ENCODE data around the gene TMEM17. TPM values are rescaled to one million over a fixed set of nuclear protein-coding genes. Genes with fewer than 3 reads are reported as not detected.

Gene TMEM17
- total and polyA plus RNA-seq, 2 of the 13 experiments (the other 11 are each of a cell fraction or from before 2014, with no cell fraction given): 0.22 to 0.50 TPM

DNA sequence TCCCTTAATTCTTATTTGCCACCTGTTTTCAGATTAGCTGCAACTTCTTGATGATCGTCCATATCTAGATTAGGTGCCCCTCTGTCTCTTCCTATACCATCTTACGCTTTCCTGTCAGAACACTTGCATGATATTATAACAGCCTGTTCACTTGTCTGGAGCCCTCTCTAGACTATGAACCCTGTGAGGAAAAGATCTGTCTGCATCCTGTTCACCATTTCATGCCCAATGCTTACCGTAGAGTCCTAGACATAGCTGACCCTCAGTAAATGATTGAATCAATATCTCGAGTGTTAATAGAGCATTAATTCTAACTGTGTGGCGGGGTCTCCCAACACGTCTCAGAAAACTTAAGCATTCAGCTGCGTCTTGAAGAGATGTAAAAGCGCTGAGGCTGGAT, 31.8 kb upstream of the TMEM17 start:
- Histone ChIP-seq H3K9me3 (ENCODE audit: low read length) (no peaks in the 10 kb centered on the region), H3K4me3 (replicated peaks in 1 of 3; ENCODE audit: insufficient read depth in 1 of 3, low read depth in 2 of 3, low read length in 3 of 3) (no peak overlapping the region), H3K4me2 (ENCODE audit: low read depth, low read length) (0 out of 2 replicates have a peak overlapping the region, but pooled peaks have one; percentile 4), H4K20me1 (ENCODE audit: insufficient read depth, low read length) (no peaks in the 10 kb centered on the region), H3K27me3 (ENCODE audit: control insufficient read depth in 1 of 2, insufficient read depth in 2 of 2, low read length in 2 of 2) (no peaks in the 10 kb centered on the region), H3K27ac (ENCODE audit: extremely low read length, insufficient read depth, low read length) (peak overlapping the region; percentile 55), H3K79me2 (ENCODE audit: insufficient read depth, low read length) (no peaks in the 10 kb centered on the region), H3K9ac (ENCODE audit: insufficient read depth, low read depth, low read length) (peak overlapping the region; percentile 31; the same call in 1 of the 2 replicates), H3K36me3 (replicated peaks in 1 of 2; ENCODE audit: control insufficient read depth in 1 of 2, insufficient read depth in 2 of 2, low read length in 2 of 2) (no peaks in the 10 kb centered on the region; a peak in 1 of 5 replicates), H2AFZ (ENCODE audit: low read length) (peak overlapping the region; percentile 2), H3K4me1 (ENCODE audit: insufficient read depth, low read length) (peaks cover 77% of the 10 kb centered on the region)
- ATAC-seq (peak; percentile 14; the same call in 1 of the 3 replicates), DNase-seq (ENCODE audit: low spot score) (no peak), FAIRE-seq (no peak)
- no TSS peak for BruUV-seq (replicated peaks)
- TF ChIP-seq MAZ (IDR thresholded peaks at IDR 0.05; ENCODE audit: borderline replicate concordance, low read depth, low read length) (no peak), MAZ (CRISPR knock-in tag; IDR thresholded peaks at IDR 0.05; ENCODE audit: low read depth) (0 out of 2 replicates have a peak, but pooled peaks have one; percentile 10), ISL2 (CRISPR knock-in tag; IDR thresholded peaks at IDR 0.05) (no peak), ZMYM3 (CRISPR knock-in tag; IDR thresholded peaks at IDR 0.05) (peak; percentile 12; the same call in 1 of the 2 replicates), ZNF792 (CRISPR knock-in tag; IDR thresholded peaks at IDR 0.05) (0 out of 2 replicates have a peak, but pooled peaks have one; percentile 29), ZNF670 (CRISPR knock-in tag; IDR thresholded peaks at IDR 0.05; ENCODE audit: borderline replicate concordance) (0 out of 2 replicates have a peak, but pooled peaks have one; percentile 36), ELF3 (CRISPR knock-in tag; IDR thresholded peaks at IDR 0.05) (0 out of 2 replicates have a peak, but pooled peaks have one; percentile 19), ETV5 (CRISPR knock-in tag; IDR thresholded peaks at IDR 0.05; ENCODE audit: borderline replicate concordance) (peak; percentile 43; the same call in 1 of the 2 replicates), SOX5 (CRISPR knock-in tag; IDR thresholded peaks at IDR 0.05; ENCODE audit: borderline replicate concordance) (0 out of 2 replicates have a peak, but pooled peaks have one; percentile 15), SAP130 (CRISPR knock-in tag; IDR thresholded peaks at IDR 0.05; ENCODE audit: low read depth) (0 out of 2 replicates have a peak, but pooled peaks have one; percentile 5), GATA4 (IDR thresholded peaks at IDR 0.05; ENCODE audit: borderline replicate concordance, low read depth) (no peak), ZNF652 (CRISPR knock-in tag; IDR thresholded peaks at IDR 0.05; ENCODE audit: borderline replicate concordance, low read depth) (peak; percentile 88), ERF (CRISPR knock-in tag; IDR thresholded peaks at IDR 0.05) (0 out of 2 replicates have a peak, but pooled peaks have one; percentile 11), HNF4A (CRISPR knock-in tag; IDR thresholded peaks at IDR 0.05) (peak; percentile 50)
- TF ChIP-seq, protein P1, sequence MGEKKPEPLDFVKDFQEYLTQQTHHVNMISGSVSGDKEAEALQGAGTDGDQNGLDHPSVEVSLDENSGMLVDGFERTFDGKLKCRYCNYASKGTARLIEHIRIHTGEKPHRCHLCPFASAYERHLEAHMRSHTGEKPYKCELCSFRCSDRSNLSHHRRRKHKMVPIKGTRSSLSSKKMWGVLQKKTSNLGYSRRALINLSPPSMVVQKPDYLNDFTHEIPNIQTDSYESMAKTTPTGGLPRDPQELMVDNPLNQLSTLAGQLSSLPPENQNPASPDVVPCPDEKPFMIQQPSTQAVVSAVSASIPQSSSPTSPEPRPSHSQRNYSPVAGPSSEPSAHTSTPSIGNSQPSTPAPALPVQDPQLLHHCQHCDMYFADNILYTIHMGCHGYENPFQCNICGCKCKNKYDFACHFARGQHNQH (CRISPR knock-in tag; IDR thresholded peaks at IDR 0.05): no peak
- TF ChIP-seq, protein P2, sequence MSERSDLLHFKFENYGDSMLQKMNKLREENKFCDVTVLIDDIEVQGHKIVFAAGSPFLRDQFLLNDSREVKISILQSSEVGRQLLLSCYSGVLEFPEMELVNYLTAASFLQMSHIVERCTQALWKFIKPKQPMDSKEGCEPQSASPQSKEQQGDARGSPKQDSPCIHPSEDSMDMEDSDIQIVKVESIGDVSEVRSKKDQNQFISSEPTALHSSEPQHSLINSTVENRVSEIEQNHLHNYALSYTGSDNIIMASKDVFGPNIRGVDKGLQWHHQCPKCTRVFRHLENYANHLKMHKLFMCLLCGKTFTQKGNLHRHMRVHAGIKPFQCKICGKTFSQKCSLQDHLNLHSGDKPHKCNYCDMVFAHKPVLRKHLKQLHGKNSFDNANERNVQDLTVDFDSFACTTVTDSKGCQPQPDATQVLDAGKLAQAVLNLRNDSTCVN (CRISPR knock-in tag; IDR thresholded peaks at IDR 0.05; ENCODE audit: borderline replicate concordance): 0 out of 2 replicates have a peak, but pooled peaks have one; percentile 23
- TF ChIP-seq, protein P3, sequence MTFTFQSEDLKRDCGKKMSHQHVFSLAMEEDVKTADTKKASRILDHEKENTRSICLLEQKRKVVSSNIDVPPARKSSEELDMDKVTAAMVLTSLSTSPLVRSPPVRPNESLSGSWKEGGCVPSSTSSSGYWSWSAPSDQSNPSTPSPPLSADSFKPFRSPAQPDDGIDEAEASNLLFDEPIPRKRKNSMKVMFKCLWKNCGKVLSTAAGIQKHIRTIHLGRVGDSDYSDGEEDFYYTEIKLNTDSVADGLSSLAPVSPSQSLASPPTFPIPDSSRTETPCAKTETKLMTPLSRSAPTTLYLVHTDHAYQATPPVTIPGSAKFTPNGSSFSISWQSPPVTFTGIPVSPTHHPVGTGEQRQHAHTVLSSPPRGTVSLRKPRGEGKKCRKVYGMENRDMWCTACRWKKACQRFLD (CRISPR knock-in tag; IDR thresholded peaks at IDR 0.05; ENCODE audit: borderline replicate concordance): no peak
- in situ Hi-C loops (cut with HindIII; ENCODE audit: extremely low pct_ligation_motif_present, low pct_unique_long_range_greater_than_20kb): no loop called here
- ChIA-PET POLR2A (interaction anchor here (1.2 to 7.2 kb wide), 7 partner anchors 10 to 167 kb away, joined by 3 to 193 read pairs (median 6); partner anchors contain the start of gene EHBP1), CTCF (ENCODE audit: low intra/inter-chr PET ratio, low total read pairs) (no interaction called here)
- intact Hi-C loops (cut with micrococcal nuclease; ENCODE audit: unreplicated experiment): no loop called here
- WGBS (ENCODE audit: low lambda C conversion rate): 90% methylated on average over 8 of the region's 8 CpGs
